PC-3 (cell line): Measurements from ENCODE around the gene AP1AR. TPM values are rescaled to one million over a fixed set of nuclear protein-coding genes. Genes with fewer than 3 reads are reported as not detected.

Source experiments
- ATAC-seq: fragments of 200-7000 bp; cut with Tn5 transposase; 2 replicates; pipeline ENCODE4 v1.9.1; 2020; ENCODE audit warnings: mild to moderate bottlenecking, moderate library complexity
- BruUV-seq: library from RNA; stranded (reverse); fragments of 400-500 nt; replicated peaks from 2 replicates; lab custom pipeline; 2021; lab: Mats Ljungman, UMichigan
- CTCF ChIA-PET: fragments of 300-600 bp; sonication (Branson Sonifier 250); formaldehyde crosslinking; loops from one replicate; lab custom pipeline; 2022; ENCODE audit warnings: antibody characterized with exemption; lab: Charles Lee
- POLR2A ChIA-PET: fragments of 300-600 bp; sonication (Branson Sonifier 250); formaldehyde crosslinking; loops from one replicate; lab custom pipeline; 2022; ENCODE audit warnings: antibody characterized with exemption; ENCODE audit not compliant: unreplicated experiment; lab: Charles Lee
- DNase-seq: peaks from one replicate; pipeline ENCODE4 v3.0.0-alpha.2; 2015
- H2AFZ ChIP-seq: fragments of 300-600 bp; sonication (generic); 2 replicates; pipeline ENCODE4 v1.6.0; 2016; ENCODE audit warnings: antibody characterized with exemption, low read length
- H3F3A ChIP-seq: fragments of 300-600 bp; sonication (generic); one replicate; pipeline ENCODE4 v1.6.0; 2017; ENCODE audit warnings: antibody characterized with exemption, low read length, control low read depth, mild to moderate bottlenecking; ENCODE audit not compliant: unreplicated experiment
- H3K27ac ChIP-seq: fragments of 300-600 bp; sonication (generic); 2 replicates; pipeline ENCODE4 v1.5.1; 2016; ENCODE audit warnings: mild to moderate bottlenecking, low read length
- H3K27me3 ChIP-seq: fragments of 300-600 bp; sonication (generic); 2 replicates; pipeline ENCODE4 v1.6.1; 2016; ENCODE audit warnings: low read length, mixed read lengths
- H3K36me3 ChIP-seq: fragments of 300-600 bp; sonication (generic); 2 replicates; pipeline ENCODE4 v1.6.1; 2016; ENCODE audit warnings: low read depth, mixed run types, low read length, mixed read lengths
- H3K4me1 ChIP-seq: fragments of 300-600 bp; sonication (generic); 2 replicates; pipeline ENCODE4 v1.5.1; 2016; ENCODE audit warnings: low read length; ENCODE audit not compliant: insufficient read depth
- H3K4me2 ChIP-seq: fragments of 300-600 bp; sonication (generic); 2 replicates; pipeline ENCODE4 v1.6.0; 2016; ENCODE audit warnings: low read length
- H3K4me3 ChIP-seq: fragments of 300-600 bp; sonication (generic); 2 replicates; pipeline ENCODE4 v1.5.1; 2016; ENCODE audit warnings: mild to moderate bottlenecking, low read length, mixed read lengths
- H3K79me2 ChIP-seq: fragments of 300-600 bp; sonication (generic); 2 replicates; pipeline ENCODE4 v1.6.1; 2017; ENCODE audit warnings: low read length, mixed read lengths
- H3K9ac ChIP-seq: fragments of 300-600 bp; sonication (generic); 2 replicates; pipeline ENCODE4 v1.6.0; 2016; ENCODE audit warnings: mild to moderate bottlenecking, low read length
- H3K9me2 ChIP-seq: fragments of 300-600 bp; sonication (generic); replicated peaks from 2 replicates; pipeline ENCODE4 v1.6.1; 2016; ENCODE audit warnings: mixed run types, low read length, mixed read lengths
- H3K9me3 ChIP-seq: fragments of 300-600 bp; sonication (generic); 2 replicates; pipeline ENCODE4 v1.6.1; 2016; ENCODE audit warnings: low read length, mixed read lengths
- H4K20me1 ChIP-seq: fragments of 300-600 bp; sonication (generic); 2 replicates; pipeline ENCODE4 v1.6.1; 2016; ENCODE audit warnings: low read length, mixed read lengths
- CTCF ChIP-seq: fragments of 300-600 bp; sonication (generic); conservative IDR thresholded peaks from 2 replicates; pipeline ENCODE4 v1.5.1; 2017; ENCODE audit warnings: antibody characterized with exemption, low read depth, mild to moderate bottlenecking, low read length
- EZH2 ChIP-seq: fragments of 300-600 bp; sonication (generic); IDR thresholded peaks from one replicate; pipeline ENCODE4 v1.6.1; 2017; ENCODE audit warnings: antibody characterized with exemption, mild to moderate bottlenecking, low read length; ENCODE audit not compliant: unreplicated experiment
- EZH2phosphoT487 ChIP-seq: fragments of 300-600 bp; sonication (generic); IDR thresholded peaks from 2 replicates; pipeline ENCODE4 v1.6.1; 2018; ENCODE audit warnings: mild to moderate bottlenecking, antibody characterized with exemption, low read length, borderline replicate concordance
- intact Hi-C: fragments of 100-400 bp; cut with micrococcal nuclease; formaldehyde crosslinking; loops from 2 replicates; pipeline ENCODE4 v1.9.0; 2023
- total RNA-seq: library from RNA; depleted of rRNA; stranded (reverse); fragments of >200 nt; gene quantifications from 2 replicates; pipeline ENCODE4 v1.2.3, GENCODE V29; 2014; rRNA removed

Gene AP1AR
- total RNA-seq, 1 experiment from 2014 or later = 34.6 TPM

GRCh38 chr4:112316360-112316759, 84.8 kb downstream of the AP1AR start:
- Histone ChIP-seq H3K27ac (no peak overlapping the region), H3K9ac (no peak overlapping the region), H3F3A (no peaks in the 10 kb centered on the region), H3K9me2 (no peaks in the 10 kb centered on the region), H3K4me2 (no peak overlapping the region), H3K79me2 (no peaks in the 10 kb centered on the region), H3K4me3 (no peak overlapping the region), H3K27me3 (no peaks in the 10 kb centered on the region), H2AFZ (no peak overlapping the region), H3K9me3 (no peaks in the 10 kb centered on the region), H3K36me3 (no peaks in the 10 kb centered on the region), H4K20me1 (no peaks in the 10 kb centered on the region), H3K4me1 (no peaks in the 10 kb centered on the region)
- no TSS peak for BruUV-seq
- CTCF ChIA-PET = no interaction called here
- POLR2A ChIA-PET = no interaction called here
- intact Hi-C loops = no loop called here
- TF ChIP-seq CTCF (no peak), EZH2phosphoT487 (no peak)
- ATAC-seq (no peak), DNase-seq (no peak)

GRCh38 chr4:112318239-112319142, 86.9 kb downstream of the AP1AR start:
- H3F3A ChIP-seq = no peaks in the 10 kb centered on the region
- H3K4me1 ChIP-seq = no peaks in the 10 kb centered on the region
- no peak for TF ChIP-seq CTCF
- TF ChIP-seq EZH2phosphoT487 = no peak
- no peak for TF ChIP-seq EZH2
- H3K79me2 ChIP-seq = no peaks in the 10 kb centered on the region
- no peaks in the 10 kb centered on the region for H3K27me3 ChIP-seq
- no peak overlapping the region for H3K9ac ChIP-seq
- no peaks in the 10 kb centered on the region for H3K9me3 ChIP-seq
- ChIA-PET CTCF (no interaction called here), POLR2A (no interaction called here)
- H3K9me2 ChIP-seq = no peaks in the 10 kb centered on the region
- H2AFZ ChIP-seq = no peak overlapping the region
- no peak overlapping the region for H3K27ac ChIP-seq
- BruUV-seq = no TSS peak
- H3K4me2 ChIP-seq = no peak overlapping the region
- no peaks in the 10 kb centered on the region for H4K20me1 ChIP-seq
- intact Hi-C loops = no loop called here
- no peaks in the 10 kb centered on the region for H3K36me3 ChIP-seq
- H3K4me3 ChIP-seq = no peak overlapping the region
- ATAC-seq (no peak), DNase-seq (no peak)

Other genes starting within 250 kb of the AP1AR start
- gene FAM241A, start 86.3 kb upstream of the AP1AR start, total RNA-seq = 2.2 and 2.8 TPM in 2 replicates
- gene TIFA, start 54.1 kb downstream of the AP1AR start, total RNA-seq = 9.4 and 12.5 TPM in 2 replicates
- 4.2 and 4.3 TPM in 2 replicates for gene ALPK1, start 65.6 kb downstream of the AP1AR start, total RNA-seq